BJ (cell line): ENCODE data around the gene LRMDA. TPM values are rescaled to one million over a fixed set of nuclear protein-coding genes. Genes with fewer than 3 reads are reported as not detected.

Experiments used
- polyA plus RNA-seq: library from polyadenylated mRNA; depleted of rRNA; stranded (reverse); fragments of >200 nt; gene quantifications from 2 replicates; pipeline ENCODE4 v1.2.3, GENCODE V29; 2011; rRNA removed
- small RNA-seq: library from RNA; depleted of rRNA; stranded (forward); fragments of <200 nt; gene quantifications from one replicate; pipeline ENCODE3, GENCODE V24; 2012; ENCODE audit warnings: low replicate concordance, low read depth; ENCODE audit not compliant: insufficient read length

Gene LRMDA
- polyA plus RNA-seq, 1 experiment = not detected

Small RNAs within 50 kb of the gene (small RNA-seq; reads per million reads assigned to genes)
- gene MIR606 (not detected), gene RN7SL518P (not detected), gene RNU6-673P (not detected)

Other genes with a start within 250 kb of the LRMDA start
- 80.9 and 149 TPM in 2 replicates for gene VDAC2, start 220.8 kb upstream of the LRMDA start, polyA plus RNA-seq
- 3.1 and 3.3 TPM in 2 replicates for gene COMTD1, start 195.7 kb upstream of the LRMDA start, polyA plus RNA-seq
- 0.45 and 0.51 TPM in 2 replicates for gene ZNF503, start 29.9 kb upstream of the LRMDA start, polyA plus RNA-seq